HG02943 (cell line): ENCODE results near the gene DNASE1L3.
"Not testable (repeated sequence)": the region's sequence is repeated elsewhere in the genome, so short reads cannot be mapped to it uniquely, and the experiment has no call there.

Source experiments
- ATAC-seq: cut with Tn5 transposase; IDR thresholded peaks from one replicate; pipeline ENCODE4 v1.9.1; 2021; ENCODE audit warnings: mild to moderate bottlenecking, low read depth, moderate library complexity; ENCODE audit not compliant: unreplicated experiment

The DNASE1L3 gene, protein sequence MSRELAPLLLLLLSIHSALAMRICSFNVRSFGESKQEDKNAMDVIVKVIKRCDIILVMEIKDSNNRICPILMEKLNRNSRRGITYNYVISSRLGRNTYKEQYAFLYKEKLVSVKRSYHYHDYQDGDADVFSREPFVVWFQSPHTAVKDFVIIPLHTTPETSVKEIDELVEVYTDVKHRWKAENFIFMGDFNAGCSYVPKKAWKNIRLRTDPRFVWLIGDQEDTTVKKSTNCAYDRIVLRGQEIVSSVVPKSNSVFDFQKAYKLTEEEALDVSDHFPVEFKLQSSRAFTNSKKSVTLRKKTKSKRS

DNA sequence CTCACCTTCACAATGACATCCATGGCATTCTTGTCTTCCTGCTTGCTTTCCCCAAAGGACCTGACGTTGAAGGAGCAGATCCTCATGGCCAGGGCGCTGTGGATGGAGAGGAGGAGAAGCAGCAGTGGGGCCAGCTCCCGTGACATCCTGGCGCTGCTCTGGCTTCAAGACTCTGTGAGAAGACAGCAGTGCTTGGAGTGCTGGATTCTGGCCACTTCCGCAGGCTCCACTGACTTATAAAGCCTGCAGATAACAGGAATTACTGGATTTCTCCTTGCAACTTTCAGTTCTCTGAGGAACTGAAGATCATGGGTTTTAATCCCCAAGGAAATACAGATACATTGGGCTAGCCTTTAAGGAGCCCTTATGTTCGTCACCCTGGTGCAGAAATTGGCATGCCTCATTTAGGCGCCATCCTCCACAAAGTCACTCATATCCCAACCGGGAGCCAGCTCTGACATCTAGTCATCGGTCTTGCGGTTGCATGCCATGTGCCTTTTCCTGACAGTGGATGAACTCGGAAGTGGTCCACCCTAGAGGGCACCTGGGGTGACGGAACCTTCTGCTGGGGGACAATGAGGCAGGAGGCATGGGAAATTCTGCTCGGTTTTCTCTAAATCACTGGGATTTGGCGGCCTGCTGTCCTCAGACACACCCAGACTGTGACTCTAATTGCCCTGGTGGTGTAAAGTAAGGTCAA lies at the start of gene DNASE1L3:
Gene DNASE1L3, minus strand, starts transcription at position 212 of the 700 bp plus-strand sequence. Its CDS starts 66 bp downstream, at position 146.
- no peak for ATAC-seq

DNA sequence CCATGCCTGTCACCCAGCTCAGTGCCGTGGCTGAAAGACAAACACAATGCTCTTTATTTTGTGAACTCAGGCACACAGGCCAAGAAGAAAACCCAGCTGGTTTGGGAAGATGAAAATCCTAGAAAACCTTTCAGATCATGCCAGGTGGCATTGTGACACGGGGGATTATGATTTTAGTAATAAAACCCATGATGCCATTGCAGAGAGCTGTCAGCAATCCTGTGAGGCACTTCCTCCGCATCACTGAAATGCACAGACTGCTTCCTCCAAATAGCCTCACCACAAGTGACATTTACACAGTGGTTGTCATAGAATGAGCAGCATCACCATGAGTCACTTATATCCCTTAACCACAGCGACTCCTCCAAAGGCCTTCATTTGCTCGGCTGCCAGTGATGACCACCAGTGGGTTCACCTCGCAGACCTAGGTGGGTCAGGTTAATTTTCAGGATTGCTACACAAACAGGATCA lies 49.5 kb upstream of the DNASE1L3 start:
- ATAC-seq, result no peak

DNA sequence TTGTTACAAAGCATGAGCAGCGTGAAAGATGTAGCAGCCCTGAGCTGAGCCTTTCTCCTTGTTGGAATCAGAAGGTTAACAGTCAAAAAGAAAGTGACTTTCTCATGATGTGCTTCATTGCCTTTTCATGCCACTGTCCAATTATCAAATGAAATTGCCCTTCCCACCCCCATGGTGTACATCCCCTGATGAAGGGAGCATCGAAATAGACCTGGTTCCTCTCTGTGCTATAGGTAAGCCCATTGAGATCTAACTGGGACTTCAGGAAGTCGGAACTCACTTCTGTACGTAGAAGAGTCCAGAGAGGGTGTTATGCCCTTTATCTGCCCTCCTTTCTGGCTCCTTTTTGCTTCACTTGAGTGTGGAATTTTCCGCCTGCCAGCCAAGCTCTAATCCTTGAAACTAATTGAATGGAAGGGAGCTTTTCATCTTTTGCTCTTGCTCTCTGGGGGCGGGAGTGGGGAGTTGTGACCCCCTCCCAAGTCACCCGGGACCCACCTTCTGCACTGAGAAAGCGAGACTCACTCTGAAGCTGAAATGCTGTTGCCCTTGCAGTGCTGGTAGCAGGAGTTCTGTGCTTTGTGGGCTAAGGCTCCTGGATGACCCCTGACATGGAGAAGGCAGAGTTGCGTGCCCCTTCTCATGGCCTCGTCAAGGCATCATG lies 47.8 kb upstream of the DNASE1L3 start:
- no peak for ATAC-seq

DNA sequence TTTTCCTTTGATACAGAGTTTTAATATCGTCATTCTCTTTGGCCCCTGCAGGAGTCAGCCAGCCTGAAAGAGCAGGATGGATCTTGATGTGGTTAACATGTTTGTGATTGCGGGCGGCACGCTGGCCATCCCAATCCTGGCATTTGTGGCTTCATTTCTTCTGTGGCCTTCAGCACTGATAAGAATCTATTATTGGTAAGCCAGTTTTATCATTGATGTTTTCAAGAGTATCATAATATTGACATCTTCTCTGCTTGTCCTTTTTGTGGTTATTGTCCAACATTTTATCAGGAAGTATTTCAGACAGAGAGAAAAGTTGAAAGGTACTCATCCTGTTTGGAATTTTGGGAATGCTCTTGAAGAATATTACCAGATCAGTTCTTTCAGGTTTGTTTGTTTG lies 45.7 kb upstream of the DNASE1L3 start:
- no peak for ATAC-seq

DNA sequence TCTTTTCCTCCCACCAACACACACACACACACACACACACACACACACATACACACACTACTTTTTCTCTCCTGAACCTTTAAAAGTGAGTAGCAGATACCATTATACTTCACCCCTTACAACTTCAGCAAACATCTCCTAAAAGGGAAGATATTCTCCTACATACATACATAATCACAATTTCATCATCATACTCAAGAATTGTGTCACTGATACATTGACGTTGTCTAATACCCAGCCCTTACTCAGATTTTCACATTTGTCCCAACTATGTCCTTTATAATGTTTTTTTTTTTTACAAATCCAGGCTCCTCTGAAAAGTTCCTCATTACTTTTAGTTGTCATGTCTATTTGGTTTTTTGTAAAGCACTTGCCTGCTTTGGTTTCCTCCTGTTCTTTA lies 45.3 kb upstream of the DNASE1L3 start:
- no peak for ATAC-seq

DNA sequence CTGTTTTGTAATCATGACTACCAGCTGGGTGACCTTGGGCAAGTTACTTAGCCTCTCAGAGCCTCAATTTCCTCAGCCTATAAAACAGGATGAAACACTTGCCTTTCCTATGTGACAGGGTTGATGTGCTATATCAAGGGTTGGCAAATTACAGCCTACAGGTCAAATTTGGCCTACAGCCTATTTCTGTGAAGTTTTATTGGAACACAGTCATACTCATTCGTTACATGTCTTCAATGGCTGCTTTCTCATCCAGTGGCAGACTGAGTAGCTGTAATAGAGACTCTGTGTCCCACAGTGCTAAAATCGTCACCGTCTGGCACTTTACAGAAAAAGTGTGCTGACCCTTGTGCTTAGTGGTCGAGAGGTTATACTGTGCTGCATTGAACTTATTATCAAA lies 43.4 kb upstream of the DNASE1L3 start:
- no peak for ATAC-seq

DNA sequence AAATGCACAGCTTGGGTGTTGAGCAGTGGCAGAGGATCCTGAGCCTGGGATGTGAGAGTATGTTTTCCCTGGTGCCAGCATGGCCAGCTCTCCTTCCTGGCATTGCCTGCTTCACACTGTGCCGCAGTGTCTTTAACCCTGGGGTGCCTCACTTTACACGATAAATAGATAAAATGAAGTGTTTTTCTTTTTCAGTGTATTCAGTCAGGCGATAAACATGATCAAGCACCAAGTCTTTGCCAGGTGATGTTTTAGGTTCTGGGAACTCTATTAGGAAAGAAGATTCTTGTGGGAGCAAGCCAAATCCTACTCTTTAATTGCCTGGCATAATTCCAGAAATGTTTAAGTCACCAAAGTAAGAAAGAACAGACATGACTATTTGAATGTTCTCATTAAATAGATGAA lies 40.9 kb upstream of the DNASE1L3 start:
- ATAC-seq, result no peak

DNA sequence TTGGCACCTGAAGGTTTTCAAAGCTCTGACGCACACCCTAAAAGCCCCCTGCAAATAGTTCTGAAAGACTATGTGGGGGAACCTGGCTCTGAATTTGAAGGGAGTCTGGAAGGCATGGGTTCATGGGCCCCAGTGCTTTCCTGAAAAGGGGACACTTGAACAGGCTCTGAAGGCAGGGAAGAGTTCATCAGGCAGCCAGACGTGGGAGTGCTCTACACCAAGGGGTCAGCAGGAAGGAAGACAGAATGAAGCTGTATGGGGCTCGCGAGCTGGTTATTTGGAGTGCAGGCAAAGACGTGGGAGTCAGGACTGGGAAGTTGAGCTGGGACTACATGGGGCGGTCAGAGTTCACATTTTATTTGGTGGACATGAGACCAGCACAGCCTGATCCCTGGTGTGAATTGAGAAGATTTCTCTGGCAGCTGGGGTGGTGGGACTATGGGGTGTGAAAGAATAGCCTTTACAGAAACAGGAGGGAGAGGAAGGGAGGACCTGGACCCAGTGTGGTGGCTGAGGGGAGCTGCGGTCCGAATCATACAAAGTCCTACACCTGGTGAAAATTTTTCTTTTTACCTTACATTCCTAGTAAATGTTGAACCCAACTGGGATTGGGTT lies 39.4 kb upstream of the DNASE1L3 start:
- ATAC-seq, result no peak

DNA sequence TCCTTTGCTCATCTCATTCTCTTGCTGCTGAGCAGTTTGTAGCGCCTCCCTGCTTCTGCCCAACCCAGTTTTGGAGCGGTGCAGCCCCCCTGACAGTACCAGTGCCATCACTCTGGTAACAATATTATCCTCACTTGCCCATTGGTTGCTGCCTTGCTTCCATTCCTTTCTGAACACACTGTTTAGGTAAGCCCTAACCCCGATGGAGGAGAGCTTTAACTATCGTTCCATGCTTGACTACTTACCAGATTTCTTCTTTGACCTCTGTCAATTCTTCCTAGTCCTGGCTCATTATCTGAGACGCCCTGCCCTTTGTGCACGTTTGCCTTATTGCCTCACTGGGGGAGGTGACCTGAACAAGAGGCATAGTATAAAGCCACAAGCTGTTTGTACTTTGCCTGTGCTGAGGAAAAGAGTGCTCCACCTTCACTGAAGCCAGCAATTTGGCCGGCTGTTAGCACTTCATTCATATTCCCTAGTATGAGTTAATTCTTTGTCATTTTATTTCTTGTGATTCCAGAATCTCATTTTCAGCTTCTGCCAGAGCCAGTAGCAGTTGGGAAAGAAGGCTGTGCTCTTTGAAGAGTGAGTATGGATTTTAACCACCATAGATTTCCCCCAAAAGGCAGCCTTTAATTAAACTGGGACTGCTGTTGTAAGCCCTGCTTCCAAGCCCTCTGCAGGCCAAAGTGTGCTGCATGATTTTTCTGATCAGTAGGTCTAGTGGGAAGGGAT lies 38.8 kb upstream of the DNASE1L3 start:
- ATAC-seq, result no peak

DNA sequence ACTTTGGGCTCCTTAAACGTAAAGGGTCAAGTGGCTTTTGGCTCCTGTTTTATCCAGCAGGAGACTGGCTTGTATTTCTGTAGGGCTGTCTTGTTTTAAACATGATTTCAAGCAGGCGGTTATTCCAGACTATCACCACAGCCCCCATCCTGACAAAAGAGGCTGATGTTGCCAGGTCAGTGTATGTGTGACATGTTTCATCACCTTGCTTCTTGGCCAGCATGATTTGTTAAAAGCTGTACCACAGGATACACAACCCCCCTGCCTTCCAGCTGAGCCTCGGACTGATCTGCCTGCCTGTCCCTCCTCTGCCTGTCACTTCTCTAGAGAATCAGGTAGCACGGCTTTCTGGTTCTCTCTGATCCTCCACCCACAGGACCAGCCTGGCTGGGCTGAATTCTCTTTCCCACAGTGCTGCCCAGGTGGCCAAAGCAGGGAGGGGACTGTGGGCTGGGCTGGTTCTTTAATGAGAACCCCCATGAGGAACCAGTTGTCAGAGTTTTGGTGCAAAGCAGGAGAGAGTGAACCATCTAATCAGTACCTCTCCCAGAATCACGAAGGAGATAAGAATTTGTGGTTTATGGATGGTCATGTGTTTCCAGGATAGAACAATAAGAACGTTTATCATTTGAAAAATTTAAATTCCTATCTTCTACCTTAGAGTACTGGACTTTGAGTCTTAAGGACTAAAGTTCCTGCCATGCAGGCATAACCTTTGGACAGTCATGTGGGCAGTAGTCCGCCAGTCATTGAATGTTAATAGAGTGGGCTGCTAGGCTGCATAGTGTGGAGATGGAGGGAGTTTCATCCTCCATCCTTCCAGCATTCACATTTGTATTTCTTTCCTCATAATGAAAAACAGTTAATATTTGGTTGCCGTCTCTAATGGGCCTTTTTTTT lies 35.6 kb upstream of the DNASE1L3 start:
- no peak for ATAC-seq

DNA sequence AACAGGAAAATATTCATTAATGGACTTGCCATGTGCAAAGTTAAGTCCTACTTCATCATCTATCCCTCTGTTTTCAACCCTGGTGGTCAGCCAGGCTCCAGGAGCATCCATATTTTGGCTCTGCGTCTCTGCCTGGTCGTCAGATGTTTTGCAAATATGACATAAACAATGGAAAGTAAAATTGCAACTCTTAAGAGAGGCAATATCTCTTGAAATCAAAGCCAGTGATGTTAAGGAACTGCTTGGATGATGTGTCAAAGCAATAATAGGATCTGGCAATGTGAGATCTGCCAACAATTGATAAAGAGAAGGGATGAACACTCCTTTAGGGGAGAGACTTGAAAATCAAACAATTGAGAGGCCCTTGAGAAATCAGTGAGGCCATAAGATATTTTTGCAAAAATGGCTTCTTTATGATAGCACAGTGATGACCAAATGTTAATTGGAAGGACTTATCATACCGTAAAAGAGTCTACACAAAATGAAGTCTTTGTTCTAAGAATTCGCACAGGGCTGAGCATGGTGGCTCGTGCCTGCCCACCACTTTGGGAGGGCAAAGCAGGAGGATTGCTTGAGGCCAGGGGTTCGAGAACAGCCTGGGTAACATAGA lies 33.3 kb upstream of the DNASE1L3 start:
- no peak for ATAC-seq

DNA sequence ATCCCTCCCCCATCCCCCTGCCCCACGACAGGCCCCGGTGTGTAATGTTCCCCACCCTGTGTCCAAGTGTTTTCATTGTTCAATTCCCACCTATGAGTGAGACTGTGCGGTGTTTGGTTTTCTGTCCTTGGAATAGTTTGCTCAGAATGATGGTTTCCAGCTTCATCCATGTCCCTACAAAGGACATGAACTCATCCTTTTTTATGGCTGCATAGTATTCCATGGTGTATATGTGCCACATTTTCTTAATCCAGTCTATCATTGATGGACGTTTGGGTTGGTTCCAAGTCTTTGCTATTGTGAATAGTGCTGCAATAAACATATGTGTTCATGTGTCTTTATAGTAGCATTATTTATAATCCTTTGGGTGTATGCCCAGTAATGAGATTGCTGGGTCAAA lies 32.1 kb upstream of the DNASE1L3 start:
- not testable (repeated sequence) for ATAC-seq

DNA sequence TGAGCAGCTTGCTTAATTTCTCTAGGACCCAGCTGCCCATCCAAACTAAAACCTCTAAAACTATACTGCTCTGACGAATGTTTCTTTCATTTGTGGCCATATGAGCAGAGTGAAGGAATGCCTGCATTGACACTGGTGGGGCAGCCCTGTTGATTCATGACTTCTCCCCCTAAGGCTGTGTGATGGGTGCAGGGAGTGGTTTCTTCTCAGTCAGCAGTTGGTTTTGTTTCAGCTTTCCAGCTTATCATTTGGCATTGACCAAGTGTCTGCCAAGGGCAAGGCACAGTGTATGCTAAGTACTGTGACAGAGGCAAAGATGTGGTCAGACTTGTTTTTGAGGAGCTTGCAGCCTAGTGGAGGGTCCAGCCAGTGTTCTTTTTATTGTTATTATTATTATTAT lies 31.6 kb upstream of the DNASE1L3 start:
- no peak for ATAC-seq

DNA sequence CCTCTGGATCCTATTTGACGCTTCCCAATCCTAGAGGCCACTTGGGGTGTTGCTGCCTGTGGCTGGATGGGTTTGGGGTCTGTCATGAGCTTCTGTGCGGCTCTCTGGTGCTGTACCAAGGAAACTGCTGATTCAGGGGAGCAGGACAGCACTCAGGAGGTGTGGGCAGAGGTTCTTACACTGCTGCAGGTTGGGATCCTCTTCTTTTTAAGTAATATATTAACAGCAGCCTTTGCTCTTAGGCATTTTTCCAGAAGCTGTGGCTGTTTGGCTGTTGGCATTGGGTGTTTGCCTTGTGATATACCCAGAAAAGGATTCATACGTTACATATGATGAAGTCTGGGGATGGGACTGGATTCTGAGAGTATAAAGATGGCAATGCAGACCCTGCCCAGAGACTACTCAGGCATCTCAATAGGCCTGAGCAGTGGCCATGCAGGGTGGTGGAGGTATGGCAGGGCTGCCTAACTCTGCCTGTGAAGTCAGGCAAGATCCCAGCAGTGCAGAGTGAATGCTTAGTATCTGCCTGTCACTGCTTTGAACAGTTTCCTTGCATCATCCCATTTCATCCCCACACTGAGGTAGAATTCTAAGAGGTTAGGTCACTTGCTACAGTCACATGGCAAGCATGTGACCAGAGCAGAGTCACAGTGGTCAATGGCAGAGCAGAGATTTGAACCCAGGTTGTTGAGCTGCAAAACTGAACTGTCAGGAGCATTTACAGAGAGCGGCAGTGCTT lies 30.7 kb upstream of the DNASE1L3 start:
- ATAC-seq, result no peak

DNA sequence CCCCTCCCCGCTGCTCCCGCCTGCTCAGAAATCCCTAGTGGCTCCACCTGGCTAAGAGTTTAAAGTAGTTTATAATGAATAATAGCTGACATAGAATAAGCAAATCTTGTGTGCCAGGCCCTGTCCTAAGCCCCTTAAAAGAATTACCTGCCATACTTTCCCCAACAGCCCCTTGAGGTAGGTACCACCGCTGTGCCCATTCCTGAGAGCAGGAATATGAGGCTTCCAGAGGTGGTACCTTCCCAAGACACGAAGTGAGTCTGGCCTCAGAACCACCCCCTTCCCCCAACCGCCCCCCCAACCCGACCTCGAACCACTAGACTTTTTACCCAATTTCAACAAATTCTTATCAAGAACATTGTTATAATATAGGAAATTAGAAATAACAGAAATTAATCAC lies 28.1 kb upstream of the DNASE1L3 start:
- no peak for ATAC-seq

DNA sequence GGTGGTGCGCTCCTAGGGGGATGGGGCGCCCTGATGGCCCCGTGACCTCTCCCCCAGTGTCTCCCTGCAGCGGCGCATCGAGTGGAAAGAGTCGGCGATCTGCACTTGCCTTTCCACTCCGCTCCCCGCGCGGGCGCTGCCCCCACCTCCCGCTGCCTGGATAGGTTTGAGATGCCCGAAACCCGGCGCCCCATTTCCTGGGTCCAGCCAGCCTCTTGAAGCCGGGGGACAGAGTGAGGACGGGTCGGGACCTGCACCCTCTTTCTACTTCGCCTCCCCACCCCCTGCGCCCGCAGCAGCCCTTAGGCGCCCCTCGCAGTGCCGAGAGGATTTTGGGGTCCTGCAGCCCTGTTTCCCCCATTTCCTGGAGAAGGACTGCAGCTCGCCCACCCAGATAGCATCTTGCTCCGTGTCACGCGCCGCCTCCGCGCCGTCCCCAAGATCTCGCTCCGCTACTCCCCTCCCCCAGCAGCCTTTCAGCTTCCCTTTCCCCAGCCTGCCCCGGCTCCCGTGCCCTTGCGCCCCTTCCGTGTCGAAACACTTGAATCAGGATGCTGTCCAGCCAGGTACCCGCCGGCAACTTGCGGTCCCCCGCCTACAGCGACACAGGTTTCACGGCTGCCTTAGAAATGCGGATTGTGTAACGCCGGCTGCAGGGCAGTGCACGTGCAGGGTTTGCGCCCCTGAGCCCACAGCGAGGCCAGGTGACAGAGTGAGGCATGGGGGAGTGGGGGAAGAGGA lies 27.3 kb upstream of the DNASE1L3 start:
- ATAC-seq, result peak; percentile 37

DNA sequence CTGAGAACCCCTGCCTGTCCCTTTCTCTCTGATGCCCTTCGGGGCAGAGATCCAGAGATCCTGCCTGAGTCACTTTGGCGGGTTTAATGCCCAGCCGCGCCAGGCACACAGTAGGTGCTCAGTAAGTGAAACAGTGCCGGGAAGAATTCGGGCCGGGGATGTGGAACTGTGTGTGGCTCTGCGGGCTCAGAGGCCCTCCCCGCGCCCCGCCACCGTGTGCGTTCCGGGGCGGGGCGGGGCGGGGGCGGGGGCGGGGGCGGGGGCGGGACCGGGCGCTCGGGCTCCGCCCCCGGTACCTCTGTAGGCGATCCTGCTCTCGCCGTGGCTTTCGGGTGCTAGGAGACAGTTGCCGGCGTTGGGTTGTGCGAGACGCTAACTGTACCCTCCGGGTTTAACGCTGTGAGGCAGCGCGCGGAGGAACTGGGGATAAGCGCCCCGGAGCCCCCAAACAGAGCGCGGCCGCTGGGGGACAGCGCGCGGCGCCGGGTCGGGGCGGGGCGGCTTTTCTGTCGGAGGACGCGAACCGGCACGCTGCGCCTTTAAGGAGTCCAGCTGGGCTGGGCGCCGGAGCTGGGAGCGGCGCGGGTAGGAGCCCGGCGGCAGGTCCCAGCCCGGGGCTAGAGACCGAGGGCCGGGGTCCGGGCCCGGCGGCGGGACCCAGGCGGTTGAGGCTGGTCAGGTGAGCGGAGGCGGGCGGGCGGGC lies 26.6 kb upstream of the DNASE1L3 start, which contains the start of gene ABHD6:
Gene ABHD6, plus strand, starts transcription at position 555 of the 703 bp plus-strand sequence. CDS start 18,795 bp downstream, outside the sequence.
- peak; percentile 68 for ATAC-seq
